SHP77 treated with DMSO at 0.1 percent for 48 hours (cell line): ENCODE measurements around the gene PPP1R26.
"Not testable (repeated sequence)": the region's sequence is repeated elsewhere in the genome, so short reads cannot be mapped to it uniquely, and the experiment has no call there.

Experiments
- DNase-seq: peaks from one replicate; lab custom pipeline; 2025; lab: John Stamatoyannopoulos, UW

PPP1R26 gene

GRCh38 chr9:135479469-135480052, at the start of gene PPP1R26:
Gene PPP1R26 (plus strand): TSS chr9:135479782. CDS start chr9:135484511, 4,729 bp downstream.
- DNase-seq = no peak

DNA sequence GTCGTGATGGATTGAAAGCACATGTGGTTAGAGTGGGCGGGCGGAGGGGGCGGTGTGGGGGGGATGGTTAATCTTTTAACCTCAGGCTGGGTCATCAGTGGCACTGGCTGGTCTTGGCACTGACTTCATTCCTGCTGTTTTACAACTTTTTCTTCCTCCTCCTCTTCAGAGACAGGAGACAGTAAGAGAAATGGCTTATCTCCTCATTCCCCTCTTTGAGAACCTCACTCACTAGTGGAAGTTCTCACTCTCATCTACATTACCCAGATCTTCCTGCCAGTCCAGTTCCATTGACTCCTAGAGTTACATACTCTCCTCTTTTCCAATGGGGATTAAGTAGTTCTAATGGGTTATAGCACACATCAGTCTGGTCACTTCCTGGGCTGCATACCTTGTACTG, 42.3 kb upstream of the PPP1R26 start:
- DNase-seq = no peak

GRCh38 chr9:135437696-135438095, 41.9 kb upstream of the PPP1R26 start:
- not testable (repeated sequence) for DNase-seq

- DNase-seq = not testable (repeated sequence)
Observed at GRCh38 chr9:135438581-135439232, 40.9 kb upstream of the PPP1R26 start.

- DNase-seq = not testable (repeated sequence)
Observed at GRCh38 chr9:135439514-135439913, 40.1 kb upstream of the PPP1R26 start.

DNA sequence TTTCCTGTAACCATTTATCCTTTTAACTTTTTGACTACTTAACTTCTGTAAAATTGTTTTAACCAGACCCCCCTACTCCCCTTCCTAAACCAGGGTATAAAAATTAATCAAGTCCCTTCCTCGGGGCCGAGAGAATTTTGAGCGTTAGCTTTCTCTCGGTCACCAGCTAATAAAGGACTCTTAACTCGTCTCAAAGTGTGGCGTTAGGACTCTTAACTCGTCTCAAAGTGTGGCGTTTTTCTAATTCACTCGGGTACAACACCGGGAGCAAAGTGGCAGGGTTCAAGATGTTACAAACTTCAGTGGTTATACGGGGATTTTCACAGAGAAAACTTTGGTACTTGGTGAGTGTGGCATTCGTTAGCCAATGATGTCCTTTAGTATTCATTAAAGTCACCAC, 39.7 kb upstream of the PPP1R26 start:
- DNase-seq = no peak

DNA sequence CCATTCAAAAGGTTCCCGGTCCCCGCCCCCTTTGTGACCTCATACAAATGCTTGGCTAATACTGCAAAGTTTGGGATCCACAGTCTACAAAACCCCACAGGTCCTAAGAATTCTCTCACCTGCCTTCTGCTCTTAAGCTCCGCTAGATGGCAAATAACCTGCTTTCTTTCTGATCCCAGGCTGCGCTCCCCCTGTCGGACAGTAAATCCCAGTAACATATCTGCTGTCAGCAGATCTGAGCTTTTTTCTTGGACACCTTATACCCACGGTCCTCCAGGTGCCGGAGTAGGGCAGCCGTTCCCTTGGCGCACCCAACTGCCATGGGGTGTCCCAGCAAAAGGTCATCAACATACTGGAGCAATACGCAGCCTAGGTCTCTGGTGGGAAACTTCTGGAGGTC, 39.0 kb upstream of the PPP1R26 start:
- no peak for DNase-seq

GRCh38 chr9:135441105-135442071, 38.2 kb upstream of the PPP1R26 start:
- not testable (repeated sequence) for DNase-seq

GRCh38 chr9:135442075-135442474, 37.5 kb upstream of the PPP1R26 start:
- no peak for DNase-seq

DNA sequence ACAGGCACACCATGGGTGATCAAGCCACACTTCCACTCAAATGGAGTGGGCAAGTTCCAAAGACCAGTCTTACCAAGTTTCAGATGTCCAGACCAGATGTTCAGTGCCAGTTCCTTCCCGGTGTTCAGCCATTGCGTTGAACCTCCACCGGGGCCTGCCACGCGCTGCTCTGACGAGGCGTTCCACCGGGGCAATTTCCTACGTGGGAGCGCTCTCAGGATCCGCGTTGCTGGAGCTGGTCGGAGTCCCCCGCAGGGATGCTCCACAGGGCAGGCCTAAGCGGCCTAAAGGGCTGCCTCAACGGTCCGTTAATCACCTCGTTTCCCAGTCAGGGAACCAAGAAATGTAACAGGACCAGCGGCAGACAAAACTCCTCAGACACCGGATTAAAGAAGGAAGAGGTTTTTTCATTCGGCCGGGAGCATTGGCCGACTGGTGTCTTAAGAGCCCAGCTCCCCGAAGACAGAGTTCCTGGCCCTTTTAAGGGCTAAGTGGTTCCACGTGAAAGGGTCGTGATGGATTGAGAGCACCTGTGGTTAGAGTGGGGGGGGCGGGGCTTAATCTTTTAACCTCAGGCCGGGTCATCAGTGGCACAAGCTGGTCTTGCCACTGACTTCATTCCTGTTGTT, 35.7 kb upstream of the PPP1R26 start:
- no peak for DNase-seq

GRCh38 chr9:135447126-135447525, 32.5 kb upstream of the PPP1R26 start:
- DNase-seq = no peak

- DNase-seq = no peak
Observed at GRCh38 chr9:135448663-135449100, 30.9 kb upstream of the PPP1R26 start.

DNA sequence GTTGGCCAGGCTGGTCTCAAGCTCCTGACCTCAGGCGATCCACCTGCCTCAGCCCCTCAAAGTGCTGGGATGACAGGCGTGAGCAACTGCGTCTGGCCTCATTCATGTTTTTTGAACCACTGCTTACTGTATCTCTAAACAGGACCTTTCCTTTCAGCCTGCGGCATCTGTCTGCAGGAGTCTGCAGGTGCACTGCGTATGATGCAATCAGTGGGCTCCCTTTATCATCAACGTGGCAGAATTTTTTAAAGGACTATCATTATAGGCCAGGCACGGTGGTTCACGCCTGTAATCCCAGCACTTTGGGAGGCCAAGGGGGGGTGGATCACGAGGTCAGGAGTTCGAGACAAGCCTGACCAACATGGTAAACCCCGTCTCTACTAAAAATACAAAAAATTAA, 30.1 kb upstream of the PPP1R26 start:
- not testable (repeated sequence) for DNase-seq

GRCh38 chr9:135450956-135451355, 28.6 kb upstream of the PPP1R26 start:
- no peak for DNase-seq

- DNase-seq = not testable (repeated sequence)
Observed at GRCh38 chr9:135451909-135452308, 27.7 kb upstream of the PPP1R26 start.

- no peak for DNase-seq
Observed at GRCh38 chr9:135454737-135455136, 24.8 kb upstream of the PPP1R26 start.

- no peak for DNase-seq
Observed at GRCh38 chr9:135455401-135456030, 24.1 kb upstream of the PPP1R26 start.

- no peak for DNase-seq
Observed at GRCh38 chr9:135456436-135457104, 23.0 kb upstream of the PPP1R26 start.

DNA sequence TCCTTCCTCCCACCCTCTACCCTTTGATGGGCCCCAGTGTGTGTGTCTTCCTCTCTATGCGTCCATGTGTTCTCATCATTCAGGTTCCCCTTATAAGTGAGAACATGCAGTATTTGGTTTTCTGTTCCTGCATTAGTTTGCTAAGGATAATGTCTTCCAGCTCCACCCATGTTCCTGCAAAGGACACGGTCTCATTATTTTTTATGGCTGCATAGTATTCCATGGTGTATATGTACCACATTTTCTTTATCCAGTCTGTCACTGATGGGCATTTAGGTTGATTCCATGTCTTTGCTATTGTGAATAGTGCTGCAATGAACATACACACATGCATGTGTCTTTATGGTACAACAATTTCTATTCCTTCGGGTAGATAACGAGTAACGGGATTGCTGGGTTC, 21.1 kb upstream of the PPP1R26 start:
- not testable (repeated sequence) for DNase-seq

DNA sequence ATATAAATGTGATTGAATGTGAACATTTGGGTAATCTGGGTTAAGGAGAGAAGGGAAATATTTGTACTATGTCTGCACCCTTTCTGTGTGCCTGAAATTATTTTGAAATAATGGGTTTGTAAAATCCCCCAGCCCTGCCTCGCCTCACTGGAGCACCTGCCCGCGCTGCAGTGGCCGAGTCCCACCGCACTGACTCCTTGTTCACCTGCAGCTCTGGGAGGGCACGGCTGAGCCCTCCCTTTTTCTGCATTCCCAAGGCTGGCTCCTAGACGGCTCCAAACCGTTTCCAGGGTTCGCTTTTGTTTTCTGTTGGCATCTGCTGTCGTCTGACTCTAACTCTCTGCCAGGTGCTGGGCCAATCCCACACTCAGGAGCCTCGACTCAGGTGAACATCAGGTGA, 17.6 kb upstream of the PPP1R26 start:
- DNase-seq = no peak

- DNase-seq = no peak
Observed at GRCh38 chr9:135463140-135463539, 16.4 kb upstream of the PPP1R26 start.
